Measurements from ENCODE around the gene CCDC182. TPM values are rescaled to one million over a fixed set of nuclear protein-coding genes. Genes with fewer than 3 reads are reported as not detected.

Gene CCDC182
- total and polyA plus RNA-seq, 11 donors, result not detected

- 92 to 100% (median 100%) methylated on average over 1 of the region's 1 CpG for WGBS, 4 donors
- H3K4me1 ChIP-seq, result peaks cover 0 to 13% (median 5%) of the 10 kb centered on the region in 12 donors
- H3K4me3 ChIP-seq, result no peak overlapping the region
- intact Hi-C loops (cut with DNase I), result no loop called here
- no peaks in the 10 kb centered on the region for H3K27me3 ChIP-seq
- TF ChIP-seq CTCF (IDR thresholded peaks at IDR 0.05), result no peak
- TF ChIP-seq POLR2A (IDR thresholded peaks at IDR 0.05), result no peak
- H3K9me3 ChIP-seq, result no peaks in the 10 kb centered on the region
- ATAC-seq, result no peak
- no peak for DNase-seq
- H3K36me3 ChIP-seq, result no peaks in the 10 kb centered on the region
- H3K27ac ChIP-seq, result no peak overlapping the region
These were observed 40.7 kb downstream of the CCDC182 start for GRCh38 chr17:57704448-57704847.

- Histone ChIP-seq H3K27me3 (no peaks in the 10 kb centered on the region), H3K27ac (no peak overlapping the region), H3K36me3 (no peaks in the 10 kb centered on the region), H3K4me1 (peaks cover 0 to 10% (median 4%) of the 10 kb centered on the region in 12 donors), H3K4me3 (no peak overlapping the region), H3K9me3 (no peaks in the 10 kb centered on the region)
- intact Hi-C loops (cut with DNase I), result no loop called here
- no peak for ATAC-seq
- DNase-seq, result no peak
- WGBS, 4 donors, result 87 to 95% (median 92%) methylated on average over 1 of the region's 1 CpG
- no peak for TF ChIP-seq POLR2A (IDR thresholded peaks at IDR 0.05)
- TF ChIP-seq CTCF (IDR thresholded peaks at IDR 0.05), result no peak
These were observed 41.8 kb downstream of the CCDC182 start for GRCh38 chr17:57703273-57703672.

GRCh38 chr17:57701124-57701523, 44.0 kb downstream of the CCDC182 start:
- 94 to 100% (median 97%) methylated on average over 5 of the region's 5 CpGs for WGBS, 4 donors
- H3K4me1 ChIP-seq, result peaks cover 0 to 9% (median 0%) of the 10 kb centered on the region in 12 donors
- H3K4me3 ChIP-seq, result no peak overlapping the region
- no peak overlapping the region for H3K27ac ChIP-seq
- ATAC-seq (no peak), DNase-seq (no peak)
- H3K9me3 ChIP-seq, result no peaks in the 10 kb centered on the region
- no peaks in the 10 kb centered on the region for H3K36me3 ChIP-seq
- H3K27me3 ChIP-seq, result no peaks in the 10 kb centered on the region
- no peak for TF ChIP-seq CTCF (IDR thresholded peaks at IDR 0.05)
- no peak for TF ChIP-seq POLR2A (IDR thresholded peaks at IDR 0.05)
- intact Hi-C loops (cut with DNase I), result no loop called here

GRCh38 chr17:57699751-57700219, 45.3 kb downstream of the CCDC182 start:
- intact Hi-C loops (cut with DNase I), result loop anchor here in 1 of 10 donors (10.0 kb wide), 1 partner anchor 545 kb away; no protein-coding TSS in a partner anchor
- Histone ChIP-seq H3K4me1 (peaks cover 0 to 9% (median 0%) of the 10 kb centered on the region in 12 donors), H3K36me3 (no peaks in the 10 kb centered on the region), H3K4me3 (no peak overlapping the region), H3K9me3 (no peaks in the 10 kb centered on the region), H3K27me3 (no peaks in the 10 kb centered on the region), H3K27ac (no peak overlapping the region)
- no peak for ATAC-seq
- DNase-seq, result no peak
- WGBS, 4 donors, result 78 to 88% (median 79%) methylated on average over 9 of the region's 9 CpGs
- TF ChIP-seq CTCF (IDR thresholded peaks at IDR 0.05), result no peak
- no peak for TF ChIP-seq POLR2A (IDR thresholded peaks at IDR 0.05)

Data from heart left ventricle (tissue), 16 donors.